Loucy (cell line): Measurements from ENCODE around the gene UGT1A1.

Experiments
- H2AFZ ChIP-seq: fragments of 200-600 bp; sonication (generic); 2 replicates; pipeline ENCODE4 v1.6.0; 2016; ENCODE audit warnings: antibody characterized with exemption, mild to moderate bottlenecking, low read length, moderate library complexity
- H3F3A ChIP-seq: fragments of 200-600 bp; 2 replicates; pipeline ENCODE4 v1.6.0; 2016; ENCODE audit warnings: antibody characterized with exemption, low read depth, mild to moderate bottlenecking
- H3K27me3 ChIP-seq: fragments of 200-600 bp; sonication (generic); 2 replicates; pipeline ENCODE4 v1.6.1; 2014; ENCODE audit warnings: low read length, mild to moderate bottlenecking; ENCODE audit not compliant: insufficient read depth, poor library complexity, severe bottlenecking
- H3K36me3 ChIP-seq: fragments of 200-600 bp; sonication (generic); 2 replicates; pipeline ENCODE4 v1.6.1; 2016; ENCODE audit warnings: low read length; ENCODE audit not compliant: insufficient read depth
- H3K4me1 ChIP-seq: fragments of 200-600 bp; sonication (generic); 2 replicates; pipeline ENCODE4 v1.5.1; 2014; ENCODE audit warnings: low read length, mild to moderate bottlenecking; ENCODE audit not compliant: insufficient read depth, poor library complexity, severe bottlenecking
- H3K4me2 ChIP-seq: fragments of 200-600 bp; sonication (generic); 2 replicates; pipeline ENCODE4 v1.6.0; 2014; ENCODE audit warnings: antibody characterized with exemption, low read length, low read depth, mild to moderate bottlenecking; ENCODE audit not compliant: poor library complexity, severe bottlenecking
- H3K4me3 ChIP-seq: fragments of 200-600 bp; sonication (generic); 2 replicates; pipeline ENCODE4 v1.5.1; 2014; ENCODE audit warnings: low read length, mild to moderate bottlenecking, mixed read lengths; ENCODE audit not compliant: poor library complexity, severe bottlenecking
- H3K79me2 ChIP-seq: fragments of 200-600 bp; sonication (generic); 2 replicates; pipeline ENCODE4 v1.6.1; 2014; ENCODE audit warnings: low read length; ENCODE audit not compliant: insufficient read depth
- H3K9ac ChIP-seq: fragments of 200-600 bp; sonication (generic); 2 replicates; pipeline ENCODE4 v1.6.0; 2014; ENCODE audit warnings: mild to moderate bottlenecking, low read depth, low read length, moderate library complexity; ENCODE audit not compliant: poor library complexity, severe bottlenecking
- H3K9me2 ChIP-seq: fragments of 200-600 bp; sonication (generic); replicated peaks from 2 replicates; pipeline ENCODE4 v1.6.1; 2016; ENCODE audit warnings: low read depth, low read length, mixed read lengths
- H3K9me3 ChIP-seq: fragments of 200-600 bp; sonication (generic); 2 replicates; pipeline ENCODE4 v1.6.1; 2014; ENCODE audit warnings: mild to moderate bottlenecking, antibody characterized with exemption, low read length, low read depth; ENCODE audit not compliant: insufficient read depth
- H4K20me1 ChIP-seq: fragments of 200-600 bp; sonication (generic); 2 replicates; pipeline ENCODE4 v1.6.0; 2014; ENCODE audit warnings: antibody characterized with exemption, low read length, mild to moderate bottlenecking; ENCODE audit not compliant: insufficient read depth, poor library complexity, severe bottlenecking
- CTCF ChIP-seq: fragments of 200-600 bp; sonication (generic); conservative IDR thresholded peaks from 2 replicates; pipeline ENCODE4 v1.5.1; 2014; ENCODE audit warnings: mild to moderate bottlenecking, antibody characterized with exemption, low read length
- EZH2phosphoT487 ChIP-seq: fragments of 200-600 bp; IDR thresholded peaks from 2 replicates; pipeline ENCODE4 v1.6.1; 2018; ENCODE audit warnings: antibody characterized with exemption, mild to moderate bottlenecking, moderate library complexity, borderline replicate concordance

Gene UGT1A1

GRCh38 chr2:233764761-233765160 is 4.7 kb downstream of the UGT1A1 start:
- Histone ChIP-seq H3K4me2 (no peak overlapping the region), H3K36me3 (no peaks in the 10 kb centered on the region), H3K79me2 (no peaks in the 10 kb centered on the region), H4K20me1 (no peaks in the 10 kb centered on the region), H3K4me3 (no peak overlapping the region), H3K9me3 (no peaks in the 10 kb centered on the region), H3K9me2 (no peaks in the 10 kb centered on the region), H3K9ac (no peak overlapping the region), H3F3A (no peaks in the 10 kb centered on the region), H3K27me3 (no peaks in the 10 kb centered on the region), H3K4me1 (no peaks in the 10 kb centered on the region), H2AFZ (no peak overlapping the region)
- TF ChIP-seq EZH2phosphoT487 (no peak), CTCF (no peak)

- no peaks in the 10 kb centered on the region for H3F3A ChIP-seq
- no peaks in the 10 kb centered on the region for H4K20me1 ChIP-seq
- no peaks in the 10 kb centered on the region for H3K9me3 ChIP-seq
- no peak overlapping the region for H3K4me3 ChIP-seq
- H3K36me3 ChIP-seq: no peaks in the 10 kb centered on the region
- no peaks in the 10 kb centered on the region for H3K79me2 ChIP-seq
- H3K27me3 ChIP-seq: no peaks in the 10 kb centered on the region
- H3K9ac ChIP-seq: no peak overlapping the region
- H3K9me2 ChIP-seq: no peaks in the 10 kb centered on the region
- H3K4me1 ChIP-seq: no peaks in the 10 kb centered on the region
- H2AFZ ChIP-seq: no peak overlapping the region
- no peak for TF ChIP-seq CTCF
- no peak for TF ChIP-seq EZH2phosphoT487
- no peak overlapping the region for H3K4me2 ChIP-seq
These were observed 6.3 kb downstream of the UGT1A1 start for GRCh38 chr2:233766416-233766815.

- no peaks in the 10 kb centered on the region for H3K36me3 ChIP-seq
- TF ChIP-seq EZH2phosphoT487: no peak
- TF ChIP-seq CTCF: no peak
- no peaks in the 10 kb centered on the region for H3F3A ChIP-seq
- H3K79me2 ChIP-seq: no peaks in the 10 kb centered on the region
- no peak overlapping the region for H2AFZ ChIP-seq
- H4K20me1 ChIP-seq: no peaks in the 10 kb centered on the region
- H3K4me2 ChIP-seq: no peak overlapping the region
- no peak overlapping the region for H3K4me3 ChIP-seq
- H3K27me3 ChIP-seq: no peaks in the 10 kb centered on the region
- no peaks in the 10 kb centered on the region for H3K4me1 ChIP-seq
- no peaks in the 10 kb centered on the region for H3K9me3 ChIP-seq
- no peaks in the 10 kb centered on the region for H3K9me2 ChIP-seq
- no peak overlapping the region for H3K9ac ChIP-seq
These were observed 8.0 kb downstream of the UGT1A1 start for GRCh38 chr2:233768076-233768475.
